GM12878 (cell line): ENCODE data around the gene VKORC1.

Experiments
- CTCF ChIP-seq, 3 experiments: IDR thresholded peaks in 2 of 3; conservative IDR thresholded peaks in 1 of 3; 2 replicates each; pipeline ENCODE4 v1.5.1; 2011; ENCODE audit warnings: low read depth in 3 of 3, low read length in 3 of 3, mild to moderate bottlenecking in 3 of 3, control low read depth in 2 of 3, moderate library complexity in 2 of 3, inconsistent platforms in 1 of 3, mixed read lengths in 1 of 3; ENCODE audit not compliant: control insufficient read depth in 2 of 3, insufficient read depth in 1 of 3; ENCODE audit errors: extremely low read depth in 1 of 3
- MAX ChIP-seq: IDR thresholded peaks from 2 replicates; pipeline ENCODE4 v1.6.1; 2012; ENCODE audit warnings: low read depth, low read length, improper control_type of control experiment
- MLLT1 ChIP-seq: fragments of 450-650 bp; IDR thresholded peaks from 2 replicates; pipeline ENCODE4 v1.6.1; 2016; ENCODE audit warnings: mild to moderate bottlenecking
- NR2C1 ChIP-seq: fragments of 450-650 bp; IDR thresholded peaks from 2 replicates; pipeline ENCODE4 v1.6.1; 2017; ENCODE audit warnings: antibody characterized with exemption, mild to moderate bottlenecking, moderate library complexity
- PBX3 ChIP-seq: IDR thresholded peaks from 2 replicates; pipeline ENCODE4 v1.6.1; 2011; ENCODE audit warnings: mild to moderate bottlenecking, low read depth, low read length, moderate library complexity; ENCODE audit not compliant: insufficient replicate concordance
- POLR2A ChIP-seq: IDR thresholded peaks from 2 replicates; pipeline ENCODE4 v1.6.1; 2011; ENCODE audit warnings: low read depth, mild to moderate bottlenecking, low read length
- SMC3 ChIP-seq: IDR thresholded peaks from 2 replicates; pipeline ENCODE4 v1.6.1; 2011; ENCODE audit warnings: low read length, improper control_type of control experiment, borderline replicate concordance
- SUZ12 ChIP-seq: fragments of 200-600 bp; sonication (generic); IDR thresholded peaks from one replicate; pipeline ENCODE4 v1.6.1; 2018; ENCODE audit warnings: antibody characterized with exemption, mild to moderate bottlenecking; ENCODE audit not compliant: unreplicated experiment

- no peak for TF ChIP-seq CTCF (IDR thresholded peaks at IDR 0.05 in 2 of 3, conservative IDR thresholded peaks at IDR 0.05 in 1 of 3; ENCODE audit: control insufficient read depth in 2 of 3, extremely low read depth in 1 of 3, insufficient read depth in 1 of 3, low read depth in 3 of 3, low read length in 3 of 3)
- TF ChIP-seq MAX: no peak
- TF ChIP-seq MLLT1: no peak
- no peak for TF ChIP-seq POLR2A
- TF ChIP-seq NR2C1: no peak
- no peak for TF ChIP-seq SUZ12
- TF ChIP-seq PBX3: no peak
- TF ChIP-seq SMC3: no peak
Observed at GRCh38 chr16:31109622-31110021, 15.0 kb upstream of the VKORC1 start.
